HG03196 (cell line): Measurements from ENCODE around the gene CFAP46.
"Not testable (repeated sequence)": the region's sequence is repeated elsewhere in the genome, so short reads cannot be mapped to it uniquely, and the experiment has no call there.

ENCODE experiments used
- ATAC-seq: cut with Tn5 transposase; IDR thresholded peaks from one replicate; pipeline ENCODE4 v1.9.1; 2021; ENCODE audit not compliant: unreplicated experiment

CFAP46 gene

DNA sequence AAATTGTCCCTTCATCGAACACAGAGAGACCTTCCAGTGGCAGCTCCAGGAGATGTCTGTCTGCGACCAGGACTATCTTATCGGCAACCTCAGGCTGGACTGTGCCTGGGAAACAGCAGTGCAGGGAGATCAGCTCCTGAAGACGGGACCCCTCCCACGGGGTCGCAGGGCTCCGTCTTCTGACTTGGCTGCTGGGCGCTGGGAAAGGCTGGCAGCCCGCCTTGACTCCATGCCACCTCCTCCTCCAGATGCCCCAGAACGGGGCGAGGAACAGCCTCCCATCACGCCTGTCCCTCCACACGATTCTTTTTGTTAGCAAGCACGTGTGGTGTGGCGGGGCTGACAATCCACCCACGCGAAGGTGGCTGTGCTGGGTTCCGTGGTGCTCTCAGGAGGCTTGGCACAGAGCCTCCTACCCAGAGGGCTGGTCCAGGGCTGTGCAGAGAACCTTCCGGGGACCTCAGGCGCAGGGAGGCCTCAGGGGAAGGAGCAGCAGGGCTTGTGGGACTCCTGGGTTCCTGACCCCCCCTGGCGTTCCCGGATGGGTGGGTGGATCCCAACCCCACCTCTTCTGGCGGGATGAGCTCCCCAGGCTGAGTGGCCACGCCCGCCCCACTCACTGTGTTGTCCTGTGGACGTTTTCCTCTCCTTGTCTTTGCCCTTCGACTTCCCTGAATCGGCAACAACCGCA lies 108.8 kb downstream of the CFAP46 start:
- no peak for ATAC-seq

DNA sequence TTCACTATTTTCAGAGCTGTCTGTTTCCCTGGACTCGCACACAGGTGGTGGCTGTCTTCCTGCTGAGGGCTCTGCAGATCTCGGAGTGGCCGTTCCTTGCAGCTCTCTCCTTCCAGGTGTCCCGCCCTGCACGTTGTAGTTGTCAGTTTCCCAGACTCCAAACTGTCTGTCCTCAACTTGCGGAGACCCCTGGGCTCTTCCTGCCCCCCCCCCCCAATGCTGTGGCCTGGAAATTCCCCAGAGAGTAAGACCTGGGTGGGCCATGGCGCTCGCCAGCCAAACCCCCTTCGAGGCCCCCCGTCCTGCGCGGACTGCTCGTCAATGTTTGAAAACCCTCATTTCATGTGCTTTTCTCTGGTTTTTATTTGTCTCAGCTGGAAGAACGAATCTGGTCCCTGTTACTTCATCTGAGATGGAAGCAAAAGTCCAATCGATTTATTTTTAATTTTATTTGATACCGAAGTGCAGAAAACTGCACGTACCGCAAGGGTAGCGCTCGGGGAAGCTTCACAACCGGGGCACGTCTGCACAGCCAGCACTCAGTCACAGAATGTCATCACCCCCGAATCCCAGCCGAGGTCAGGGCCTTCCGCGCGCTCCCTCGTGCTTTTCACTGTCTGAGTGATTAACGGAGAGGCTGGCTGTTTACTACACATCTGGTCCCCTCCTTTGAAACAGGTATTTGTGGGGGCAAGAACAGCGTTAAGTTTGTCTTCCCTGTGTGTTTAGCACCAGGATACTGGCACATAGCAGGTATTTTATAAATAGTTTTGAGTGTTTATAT lies 110.0 kb downstream of the CFAP46 start:
- ATAC-seq = no peak

DNA sequence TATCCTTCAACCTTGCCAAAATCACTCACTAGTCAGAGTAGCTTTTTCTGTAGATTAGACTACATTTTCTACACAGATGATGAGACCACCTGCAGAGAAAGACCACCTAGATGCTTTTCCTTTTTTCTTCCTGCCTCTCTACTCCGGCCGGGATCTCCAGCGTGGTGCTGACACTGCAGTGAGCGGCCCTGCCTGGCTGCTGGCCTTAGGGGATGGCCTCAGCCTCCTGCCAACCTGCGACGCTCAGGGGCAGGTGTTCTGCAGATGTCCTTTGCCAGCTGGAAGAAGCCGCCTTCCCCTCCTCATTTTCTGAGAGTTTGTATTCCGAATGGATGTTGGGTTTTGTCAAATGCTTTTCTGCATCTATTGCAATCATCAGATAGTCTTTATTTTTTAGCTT lies 113.0 kb downstream of the CFAP46 start:
- no peak for ATAC-seq

DNA sequence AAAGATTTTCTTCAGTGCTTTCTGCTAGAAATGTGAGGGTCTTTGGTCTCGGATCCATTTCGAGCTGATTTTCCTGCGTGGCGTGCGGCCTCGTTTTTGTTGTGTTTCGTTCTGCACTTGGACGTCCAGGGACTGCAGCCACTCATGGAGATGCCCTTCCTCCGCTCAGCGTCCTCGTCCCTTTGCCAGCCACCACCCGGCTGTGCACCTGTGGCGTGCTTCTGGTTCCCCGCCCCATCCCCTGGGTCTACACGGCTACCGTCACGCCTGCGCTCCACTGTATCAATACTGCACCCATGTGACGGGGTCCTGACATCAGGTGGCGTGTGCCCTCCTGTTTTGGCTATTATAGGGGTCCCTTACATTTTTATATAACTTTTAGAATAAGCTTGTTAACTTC lies 113.7 kb downstream of the CFAP46 start:
- ATAC-seq = no peak

DNA sequence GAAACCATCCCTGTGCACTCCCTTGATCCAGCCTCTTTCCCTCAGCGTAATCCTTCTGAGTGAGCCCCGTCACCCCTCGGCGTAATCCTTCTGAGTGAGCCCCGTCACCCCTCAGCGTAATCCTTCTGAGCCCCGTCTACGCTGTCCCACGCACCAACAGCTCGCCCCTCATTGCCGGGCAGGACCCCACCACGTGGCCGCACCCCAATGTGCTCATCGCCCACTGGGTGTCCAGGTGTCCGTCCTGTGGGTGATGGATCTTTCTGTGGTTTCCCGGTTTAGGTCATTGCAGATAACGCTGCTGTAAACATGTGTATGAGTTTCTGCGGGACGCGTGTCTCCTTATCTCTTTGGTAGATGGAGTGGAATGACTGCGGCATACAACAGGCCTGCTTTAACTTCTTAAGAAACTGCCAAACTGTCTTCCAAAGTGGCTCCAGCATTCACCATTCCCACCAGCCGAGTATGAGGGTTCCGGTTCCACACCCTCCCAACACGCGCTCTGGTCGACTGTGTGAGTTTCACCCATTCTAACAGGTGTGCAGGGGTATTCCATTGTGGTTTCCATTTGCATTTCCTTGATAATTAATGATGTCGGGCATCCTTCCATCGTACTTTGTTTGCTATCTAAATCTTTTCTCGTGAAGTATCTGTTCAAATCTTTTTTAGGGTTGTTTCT lies 114.4 kb downstream of the CFAP46 start:
- ATAC-seq = no peak

DNA sequence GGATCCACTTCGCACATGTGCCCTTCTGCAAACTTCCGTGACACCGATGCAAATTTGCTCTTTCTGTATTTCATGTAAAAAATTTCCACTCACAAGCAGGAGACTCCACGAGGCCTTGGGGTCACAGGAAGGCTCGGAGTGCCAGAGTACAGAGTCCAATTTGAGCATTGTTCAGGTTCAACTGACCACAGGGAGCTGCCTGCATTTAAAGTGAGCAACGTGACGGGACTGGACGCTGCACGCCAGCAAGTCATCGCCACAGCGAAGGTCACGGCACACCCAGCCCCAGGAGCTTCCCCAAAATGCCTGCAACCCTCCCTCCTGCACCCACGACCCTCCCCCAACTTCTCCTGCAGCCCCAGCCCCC lies 115.0 kb downstream of the CFAP46 start:
- no peak for ATAC-seq

DNA sequence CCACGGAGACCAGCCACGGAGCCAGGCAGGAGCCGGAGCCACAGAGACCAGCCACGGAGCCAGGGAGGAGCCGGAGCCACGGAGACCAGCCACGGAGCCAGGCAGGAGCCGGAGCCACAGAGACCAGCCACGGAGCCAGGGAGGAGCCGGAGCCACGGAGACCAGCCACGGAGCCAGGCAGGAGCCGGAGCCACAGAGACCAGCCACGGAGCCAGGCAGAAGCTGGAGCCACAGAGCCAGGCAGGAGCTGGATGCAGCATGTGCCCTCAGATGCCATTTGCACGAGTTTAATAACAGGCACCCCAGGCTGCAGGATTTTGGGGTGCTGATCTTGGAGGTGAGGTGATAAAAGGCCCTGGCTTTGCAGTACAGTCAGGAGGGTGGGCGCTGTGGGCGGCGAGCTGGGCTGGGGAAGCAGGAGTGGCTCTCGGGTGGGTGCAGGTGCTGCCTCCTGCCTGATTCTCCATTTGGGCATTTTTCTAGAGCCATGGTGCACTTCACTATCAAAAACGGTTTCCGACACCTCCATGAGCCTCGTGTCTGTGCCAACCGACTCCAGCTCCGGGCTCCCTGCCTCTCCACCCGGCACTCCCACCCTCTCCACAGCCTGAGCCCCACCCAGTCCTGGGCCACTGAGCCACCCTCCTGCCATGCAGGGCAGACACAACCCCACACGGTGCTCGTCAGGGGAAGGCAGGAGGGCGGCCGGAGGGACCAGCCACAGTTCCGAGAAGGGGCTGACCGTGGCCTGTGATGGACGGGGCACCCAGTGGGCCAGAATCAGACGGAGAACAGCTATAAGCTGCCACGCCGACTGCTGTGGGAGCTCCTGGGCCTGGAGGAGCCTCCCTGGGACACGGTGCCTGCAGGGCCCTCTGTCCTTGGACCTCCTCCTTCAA lies 115.6 kb downstream of the CFAP46 start:
- ATAC-seq = no peak

DNA sequence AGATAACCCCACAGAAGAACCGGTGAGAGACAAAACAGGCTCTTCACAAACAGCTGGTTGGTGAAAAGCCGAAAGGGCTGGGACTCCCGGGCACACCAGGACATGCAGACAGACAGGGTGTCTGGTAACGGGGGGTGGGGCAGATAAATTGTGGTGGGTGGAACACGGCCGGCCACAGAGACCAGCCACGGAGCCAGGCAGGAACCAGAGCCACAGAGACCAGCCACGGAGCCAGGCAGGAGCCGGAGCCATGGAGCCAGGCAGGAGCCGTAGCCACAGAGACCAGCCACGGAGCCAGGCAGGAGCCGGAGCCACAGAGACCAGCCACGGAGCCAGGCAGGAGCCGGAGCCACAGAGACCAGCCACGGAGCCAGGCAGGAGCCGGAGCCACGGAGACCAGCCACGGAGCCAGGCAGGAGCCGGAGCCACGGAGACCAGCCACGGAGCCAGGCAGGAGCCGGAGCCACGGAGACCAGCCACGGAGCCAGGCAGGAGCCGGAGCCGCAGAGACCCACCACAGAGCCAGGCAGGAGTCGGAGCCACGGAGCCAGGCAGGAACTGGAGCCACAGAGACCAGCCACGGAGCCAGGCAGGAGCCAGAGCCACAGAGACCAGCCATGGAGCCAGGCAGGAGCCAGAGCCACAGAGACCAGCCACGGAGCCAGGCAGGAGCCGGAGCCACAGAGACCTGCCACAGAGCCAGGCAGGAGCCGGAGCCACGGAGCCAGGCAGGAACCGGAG lies 116.4 kb downstream of the CFAP46 start:
- not testable (repeated sequence) for ATAC-seq

DNA sequence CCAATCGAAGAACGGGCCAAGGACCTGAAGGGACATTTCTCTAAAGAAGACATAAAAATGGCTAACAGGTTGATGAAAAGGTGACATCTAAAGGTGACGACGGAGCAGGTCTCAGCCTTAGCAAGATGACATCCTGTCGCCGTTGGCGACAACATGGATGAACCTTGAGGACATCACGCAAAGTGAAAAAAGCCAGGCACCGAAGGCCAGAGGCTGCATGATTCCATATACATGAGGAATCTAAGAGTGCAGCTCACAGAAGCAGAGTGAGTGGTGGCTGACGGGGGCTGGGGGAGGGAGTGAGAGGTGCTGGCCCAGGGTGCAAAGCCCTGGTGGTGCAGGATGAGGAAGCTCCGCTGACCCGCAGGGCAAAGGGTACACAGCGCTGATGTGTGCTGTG lies 122.3 kb downstream of the CFAP46 start:
- no peak for ATAC-seq

DNA sequence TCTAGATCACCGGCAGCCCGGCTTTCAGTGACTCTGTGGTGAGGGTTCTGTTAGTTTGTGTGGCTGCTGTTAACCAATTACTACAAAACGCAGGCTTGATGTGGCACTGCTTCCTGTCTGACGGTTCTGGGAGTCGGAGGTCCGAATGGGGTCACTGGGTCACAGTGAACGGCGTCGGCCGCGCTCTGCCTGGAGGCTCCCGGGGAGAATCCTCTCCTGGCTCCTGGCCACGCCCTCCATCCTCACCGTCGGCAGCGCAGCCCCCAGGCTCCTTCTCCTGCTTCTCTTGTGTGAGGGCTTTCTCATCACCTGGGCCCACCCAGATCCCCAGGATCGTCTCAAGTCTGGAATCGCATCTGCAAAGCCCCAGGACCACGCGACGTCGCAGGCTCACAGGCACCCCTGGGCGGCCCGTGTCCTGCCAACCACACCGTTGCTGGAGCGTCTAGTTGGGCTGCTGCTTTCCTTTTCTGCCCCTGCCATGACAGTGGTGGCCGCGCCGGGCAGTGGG lies 124.6 kb downstream of the CFAP46 start:
- ATAC-seq = no peak

DNA sequence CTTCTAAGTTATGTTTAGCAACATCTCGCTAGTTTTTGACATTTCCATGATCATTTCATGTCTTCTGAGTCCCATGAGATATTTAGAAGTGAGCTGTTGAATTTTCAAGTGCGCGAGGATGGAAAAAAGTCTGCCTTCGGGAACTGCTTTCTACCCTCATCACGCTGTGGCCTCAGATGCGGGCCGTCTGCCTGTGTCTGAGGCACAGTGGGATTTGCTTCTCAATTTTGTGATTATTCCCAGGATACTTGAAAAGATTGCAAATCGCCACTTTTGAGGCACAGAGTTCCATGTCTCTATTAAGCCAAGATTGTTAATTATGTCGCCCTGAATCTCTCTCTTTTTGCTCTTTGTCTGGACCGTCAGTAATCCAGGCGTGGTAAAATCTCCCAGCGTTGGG lies 125.7 kb downstream of the CFAP46 start:
- ATAC-seq = no peak

DNA sequence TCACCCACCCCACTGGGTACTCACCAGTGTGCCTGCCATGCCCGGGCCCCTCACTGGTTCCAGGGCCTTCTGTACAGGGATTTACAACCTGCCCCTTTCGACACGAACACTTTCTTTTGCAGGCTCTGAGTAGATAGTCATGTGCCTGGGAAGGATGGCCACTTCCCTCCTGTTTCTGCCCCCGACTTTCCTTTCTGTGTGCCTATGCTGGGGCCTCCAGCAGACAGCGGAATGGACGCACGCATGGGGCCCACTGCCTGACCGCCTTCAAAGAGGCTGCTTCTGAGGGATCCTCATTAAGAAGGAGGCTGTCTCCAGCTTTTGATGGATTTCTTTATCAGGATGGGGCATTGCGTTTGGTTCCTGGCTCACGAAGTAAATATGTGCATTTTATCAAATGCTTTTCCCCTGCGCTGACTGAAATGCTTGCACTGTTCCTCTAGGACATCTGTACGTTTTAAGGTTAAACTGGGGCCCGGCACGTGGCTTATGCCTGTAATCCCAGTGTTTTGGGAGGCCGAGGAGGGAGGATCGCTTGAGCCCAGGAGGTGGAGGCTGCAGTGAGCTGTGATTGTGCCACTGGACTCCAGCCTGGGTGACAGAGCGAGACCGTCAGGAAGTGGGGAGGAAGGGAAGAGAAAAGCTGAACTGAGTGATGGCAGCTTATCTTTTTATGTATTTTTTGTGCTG lies 127.1 kb downstream of the CFAP46 start:
- ATAC-seq = no peak

DNA sequence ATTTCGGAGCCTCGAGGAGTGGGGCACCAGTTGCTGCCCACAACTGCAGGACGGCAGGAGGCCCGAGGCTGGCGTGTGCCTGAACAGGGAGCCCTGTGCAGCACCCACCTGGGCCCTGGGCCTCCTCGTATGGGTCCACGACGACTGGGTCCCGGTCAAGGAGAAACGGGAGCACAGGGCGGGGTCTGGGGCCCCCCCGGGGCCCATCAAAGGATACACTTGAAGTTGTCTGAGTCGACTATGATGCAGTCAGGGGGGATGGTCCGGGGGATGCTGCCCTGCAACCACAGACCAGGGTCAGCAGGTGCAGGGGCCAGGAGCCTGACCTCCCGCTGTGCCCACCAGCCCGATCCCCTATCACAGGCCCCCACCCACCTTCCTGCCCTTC lies 127.9 kb downstream of the CFAP46 start:
- ATAC-seq = no peak

DNA sequence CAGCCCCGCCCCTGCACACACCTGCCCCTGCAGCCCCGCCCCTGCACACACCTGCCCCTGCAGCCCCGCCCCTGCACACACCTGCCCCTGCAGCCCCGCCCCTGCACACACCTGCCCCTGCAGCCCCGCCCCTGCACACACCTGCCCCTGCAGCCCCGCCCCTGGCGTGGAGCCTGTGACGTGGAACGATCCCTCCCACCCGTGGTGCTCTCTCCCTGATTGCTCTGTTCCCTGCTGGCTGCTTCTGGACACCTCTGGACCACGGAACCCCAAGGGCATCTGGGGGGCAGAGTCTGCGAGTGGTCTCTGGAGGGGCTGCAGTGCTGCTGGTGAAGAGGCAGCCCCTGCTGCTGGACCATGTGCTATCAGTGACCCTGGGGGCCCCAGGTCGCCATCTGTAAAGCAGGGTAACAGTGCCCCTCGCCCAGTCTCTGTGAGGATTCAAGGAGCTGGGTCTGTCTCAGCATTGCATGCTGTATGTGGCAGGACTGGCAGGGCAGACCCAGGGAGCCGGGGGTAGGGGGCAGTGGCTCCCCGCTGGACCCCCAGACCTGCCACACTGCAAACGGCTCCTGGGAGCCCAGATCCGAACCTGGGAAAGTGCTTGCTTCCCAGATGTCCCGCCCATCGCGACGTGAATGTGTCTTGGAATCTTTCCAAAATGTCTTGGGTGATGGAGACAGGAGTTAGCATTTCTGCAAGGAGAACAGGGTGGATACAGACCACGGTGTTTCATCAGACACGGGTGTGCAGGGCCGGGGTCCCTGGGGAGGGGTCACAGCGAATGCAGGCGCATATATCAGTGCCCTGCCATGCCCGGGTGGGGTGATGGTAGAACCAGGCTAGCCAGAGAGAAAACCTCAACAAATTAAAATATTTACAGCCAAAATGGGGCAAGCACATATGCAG lies 128.6 kb downstream of the CFAP46 start:
- no peak for ATAC-seq

DNA sequence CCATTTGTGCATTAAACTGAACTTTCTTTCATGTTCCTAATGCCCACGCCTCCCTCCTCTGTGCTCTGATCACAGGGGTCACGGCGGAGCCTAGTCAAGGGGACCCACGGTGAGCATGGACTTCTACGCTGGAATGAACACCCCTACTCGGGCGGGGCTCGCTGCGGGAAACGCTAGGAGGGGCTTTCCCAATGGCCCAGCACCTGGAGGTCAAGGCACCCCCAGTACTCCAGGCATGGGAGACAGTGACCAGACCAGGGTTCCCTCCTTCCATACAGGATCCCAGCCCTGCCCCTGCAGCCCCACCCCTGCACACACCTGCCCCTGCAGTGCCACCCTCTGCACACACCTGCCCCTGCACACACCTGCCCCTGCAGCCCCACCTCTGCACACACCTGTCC lies 129.4 kb downstream of the CFAP46 start:
- no peak for ATAC-seq

DNA sequence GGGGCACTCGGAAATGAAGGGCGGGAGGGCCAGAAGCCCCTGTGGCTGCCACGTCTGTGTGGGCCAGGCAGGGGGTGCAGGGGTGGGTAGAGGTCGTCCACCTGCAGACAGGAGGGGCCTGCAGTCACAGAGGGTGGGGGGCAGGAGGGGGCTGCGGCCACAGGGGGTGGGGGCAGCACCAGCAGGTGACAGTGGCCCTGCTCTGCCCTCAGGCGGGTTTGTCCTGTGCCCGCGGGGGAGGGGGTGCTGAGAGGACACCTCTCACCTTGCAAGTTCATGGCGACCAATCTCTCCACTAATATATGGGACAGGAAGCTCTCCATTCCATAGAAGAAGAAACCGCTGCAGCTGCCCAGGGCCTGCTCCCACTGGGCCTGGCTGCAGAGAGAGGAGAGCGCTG lies 129.8 kb downstream of the CFAP46 start:
- ATAC-seq = no peak

DNA sequence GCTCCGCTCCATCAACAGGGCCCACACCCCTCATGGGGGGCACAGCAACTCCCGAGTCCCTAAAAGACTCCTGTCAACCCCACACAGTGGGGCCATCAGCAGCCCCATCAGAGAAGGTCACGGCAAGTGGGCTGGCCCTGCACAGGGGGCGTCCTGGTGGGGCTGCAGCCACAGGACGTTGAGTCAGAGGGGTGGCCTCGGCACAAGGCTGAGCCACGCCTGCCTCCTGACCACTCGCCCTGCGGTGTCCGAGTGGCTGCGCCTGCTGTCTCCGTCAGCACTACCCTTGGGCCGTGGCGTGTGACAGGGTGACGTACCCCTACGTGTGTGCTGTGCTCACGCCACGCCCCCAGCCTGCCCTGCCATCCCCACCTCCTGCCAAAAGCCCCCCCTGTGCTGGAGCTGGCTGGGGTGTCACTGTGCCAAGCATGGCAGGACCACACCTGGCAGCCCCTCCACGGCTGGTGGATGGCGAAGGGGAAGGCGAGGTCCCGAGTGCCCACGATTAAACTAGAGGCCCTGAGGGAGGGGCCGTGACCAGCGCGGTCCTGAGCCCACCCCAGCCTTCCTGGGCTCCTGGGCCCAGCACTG lies 130.4 kb downstream of the CFAP46 start:
- no peak for ATAC-seq
